Fibroblast of skin of left quadriceps (primary cell): Measurements from ENCODE around the gene ATP5F1D.

Experiments
- DNase-seq, 2 experiments: peaks; one replicate each; pipeline ENCODE4 v3.0.0-alpha.2; 2013; ENCODE audit warnings: low read depth in 2 of 2

Gene ATP5F1D

DNA sequence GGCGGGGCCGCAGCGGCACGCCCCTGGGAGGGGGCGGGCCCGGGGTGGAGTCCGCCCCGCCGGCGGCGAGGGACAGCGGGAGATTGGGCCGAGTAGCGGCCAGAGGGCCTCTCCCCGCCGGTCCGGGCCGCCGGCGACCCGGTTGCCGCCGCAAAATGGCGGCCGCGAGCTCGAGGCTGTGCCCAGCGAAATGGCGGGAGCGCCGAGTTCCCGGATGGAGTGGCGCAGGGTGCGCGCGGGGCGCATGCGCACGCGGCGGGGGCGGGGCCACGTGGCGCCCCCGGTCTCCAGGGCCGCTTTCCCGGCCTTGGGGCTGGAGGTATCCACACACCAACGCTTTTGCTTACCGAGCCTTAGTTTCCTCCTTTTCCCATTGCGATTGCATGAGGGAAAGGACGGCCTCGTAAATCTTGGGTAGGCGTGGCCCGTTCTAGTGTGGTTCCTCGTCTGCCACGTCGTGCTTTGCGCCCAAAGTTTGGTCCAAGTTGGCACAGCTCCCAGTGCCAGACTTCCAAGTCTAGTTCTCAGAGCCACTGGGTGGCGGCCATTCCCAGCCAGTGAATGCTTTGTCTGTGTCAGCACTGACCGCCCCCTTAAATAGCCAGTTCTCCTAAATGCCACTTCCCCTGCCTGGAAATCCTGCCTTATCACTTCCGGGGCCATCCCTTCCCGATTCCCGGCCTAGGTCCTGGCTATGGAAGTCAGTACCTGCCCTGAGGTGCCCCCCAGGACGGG, 28.1 kb downstream of the ATP5F1D start:
- peak; percentile 68 to 71 for DNase-seq

DNA sequence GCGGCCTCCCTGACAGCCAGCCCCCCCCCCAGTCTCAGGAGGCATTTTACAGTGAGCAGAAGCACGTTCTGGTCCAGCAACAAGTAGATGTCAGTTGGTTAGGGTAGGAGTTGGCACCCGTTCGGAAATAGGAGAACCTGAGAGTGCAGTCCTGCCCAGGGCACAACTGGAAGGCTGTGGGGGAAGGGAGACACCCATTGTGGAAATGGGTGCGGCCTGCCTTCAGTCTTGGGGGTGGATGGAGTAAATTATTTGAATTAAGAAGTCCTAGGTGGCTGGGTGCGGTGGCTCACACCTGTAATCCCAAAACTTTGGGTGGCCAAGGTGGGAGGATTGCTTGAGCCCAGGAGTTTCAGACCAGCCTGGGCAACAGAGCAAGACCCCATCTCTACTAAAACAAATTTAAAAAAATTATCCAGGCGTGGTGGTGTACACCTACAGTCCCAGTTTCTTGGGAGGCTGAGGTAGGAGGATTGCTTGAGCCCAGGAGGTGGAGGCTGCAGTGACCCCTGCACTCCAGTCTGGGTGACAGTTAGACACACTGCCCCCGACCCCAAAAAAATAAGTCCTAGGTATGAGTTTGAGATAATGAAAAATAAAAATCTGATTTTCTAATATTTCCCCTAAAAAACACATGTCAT, 28.8 kb downstream of the ATP5F1D start:
- no peak for DNase-seq

DNA sequence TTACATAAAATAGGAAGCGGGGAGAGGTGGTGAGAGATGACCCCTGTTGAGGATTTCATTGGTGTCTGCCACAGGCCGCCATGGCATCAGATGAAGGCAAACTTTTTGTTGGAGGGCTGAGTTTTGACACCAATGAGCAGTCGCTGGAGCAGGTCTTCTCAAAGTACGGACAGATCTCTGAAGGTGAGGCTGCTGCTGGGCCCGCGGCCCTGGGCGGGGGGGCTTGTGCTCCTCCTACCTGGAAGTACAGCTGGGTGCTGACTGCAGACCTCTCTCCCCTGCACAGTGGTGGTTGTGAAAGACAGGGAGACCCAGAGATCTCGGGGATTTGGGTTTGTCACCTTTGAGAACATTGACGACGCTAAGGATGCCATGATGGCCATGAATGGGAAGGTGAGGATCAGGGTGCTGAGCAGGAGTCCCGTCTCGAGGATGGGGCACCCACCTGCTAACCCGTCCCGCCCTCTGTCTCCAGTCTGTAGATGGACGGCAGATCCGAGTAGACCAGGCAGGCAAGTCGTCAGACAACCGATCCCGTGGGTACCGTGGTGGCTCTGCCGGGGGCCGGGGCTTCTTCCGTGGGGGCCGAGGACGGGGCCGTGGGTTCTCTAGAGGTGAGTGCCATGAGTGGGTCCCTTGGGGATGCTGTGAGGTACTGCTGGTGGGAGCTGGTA, 29.4 kb downstream of the ATP5F1D start:
- no peak for DNase-seq

DNA sequence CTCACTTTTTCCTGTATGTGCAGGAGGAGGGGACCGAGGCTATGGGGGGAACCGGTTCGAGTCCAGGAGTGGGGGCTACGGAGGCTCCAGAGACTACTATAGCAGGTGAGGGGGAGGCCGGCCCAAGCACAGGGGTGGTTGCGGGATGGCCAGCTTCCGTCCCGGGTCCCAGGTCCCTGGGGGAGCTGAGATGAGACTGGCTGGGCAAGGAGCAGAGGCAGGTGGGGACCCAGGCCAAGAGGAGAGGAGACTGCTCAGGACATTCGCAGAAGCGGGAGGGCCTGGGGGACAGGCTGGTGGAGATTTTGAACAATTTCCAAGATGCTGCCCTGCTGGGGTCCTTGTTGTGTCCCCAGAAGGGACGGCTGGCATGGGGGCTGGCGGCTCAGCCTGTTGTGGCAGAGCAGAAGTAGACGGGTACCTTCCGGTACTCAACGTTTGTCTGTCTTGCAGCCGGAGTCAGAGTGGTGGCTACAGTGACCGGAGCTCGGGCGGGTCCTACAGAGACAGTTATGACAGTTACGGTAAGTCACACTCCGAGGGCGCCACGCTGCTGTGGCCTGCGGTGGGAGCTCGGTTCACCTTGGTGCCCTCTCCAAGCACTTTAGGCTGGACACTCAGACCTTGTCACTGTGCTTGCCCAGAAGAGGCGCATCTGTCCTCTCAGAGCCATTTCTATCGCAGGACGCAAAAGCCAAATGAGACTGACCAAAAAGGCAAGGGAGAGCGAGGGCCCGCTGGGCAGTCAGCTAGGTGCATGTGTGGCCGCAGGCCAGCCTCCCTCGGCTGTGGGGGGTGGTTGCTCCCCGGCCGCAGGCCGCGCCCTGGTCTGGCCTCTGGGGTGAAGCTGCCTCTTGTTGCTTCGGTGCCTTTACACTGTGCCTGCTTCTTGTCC, 30.2 kb downstream of the ATP5F1D start:
- DNase-seq: no peak

DNA sequence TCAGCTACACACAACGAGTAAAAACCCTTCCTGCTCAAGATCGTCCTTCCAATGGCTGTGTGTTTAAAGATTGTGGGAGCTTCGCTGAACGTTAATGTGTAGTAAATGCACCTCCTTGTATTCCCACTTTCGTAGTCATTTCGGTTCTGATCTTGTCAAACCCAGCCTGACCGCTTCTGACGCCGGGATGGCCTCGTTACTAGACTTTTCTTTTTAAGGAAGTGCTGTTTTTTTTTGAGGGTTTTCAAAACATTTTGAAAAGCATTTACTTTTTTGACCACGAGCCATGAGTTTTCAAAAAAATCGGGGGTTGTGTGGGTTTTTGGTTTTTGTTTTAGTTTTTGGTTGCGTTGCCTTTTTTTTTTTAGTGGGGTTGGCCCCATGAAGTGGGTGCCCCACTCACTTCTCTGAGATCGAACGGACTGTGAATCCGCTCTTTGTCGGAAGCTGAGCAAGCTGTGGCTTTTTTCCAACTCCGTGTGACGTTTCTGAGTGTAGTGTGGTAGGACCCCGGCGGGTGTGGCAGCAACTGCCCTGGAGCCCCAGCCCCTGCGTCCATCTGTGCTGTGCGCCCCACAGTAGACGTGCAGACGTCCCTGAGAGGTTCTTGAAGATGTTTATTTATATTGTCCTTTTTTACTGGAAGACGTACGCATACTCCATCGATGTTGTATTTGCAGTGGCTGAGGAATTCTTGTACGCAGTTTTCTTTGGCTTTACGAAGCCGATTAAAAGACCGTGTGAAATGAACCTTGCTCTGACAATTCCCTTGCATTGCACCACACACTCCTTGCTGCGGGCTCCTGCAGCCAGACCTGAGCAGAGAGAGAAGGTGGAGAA, 31.1 kb downstream of the ATP5F1D start:
- no peak for DNase-seq

DNA sequence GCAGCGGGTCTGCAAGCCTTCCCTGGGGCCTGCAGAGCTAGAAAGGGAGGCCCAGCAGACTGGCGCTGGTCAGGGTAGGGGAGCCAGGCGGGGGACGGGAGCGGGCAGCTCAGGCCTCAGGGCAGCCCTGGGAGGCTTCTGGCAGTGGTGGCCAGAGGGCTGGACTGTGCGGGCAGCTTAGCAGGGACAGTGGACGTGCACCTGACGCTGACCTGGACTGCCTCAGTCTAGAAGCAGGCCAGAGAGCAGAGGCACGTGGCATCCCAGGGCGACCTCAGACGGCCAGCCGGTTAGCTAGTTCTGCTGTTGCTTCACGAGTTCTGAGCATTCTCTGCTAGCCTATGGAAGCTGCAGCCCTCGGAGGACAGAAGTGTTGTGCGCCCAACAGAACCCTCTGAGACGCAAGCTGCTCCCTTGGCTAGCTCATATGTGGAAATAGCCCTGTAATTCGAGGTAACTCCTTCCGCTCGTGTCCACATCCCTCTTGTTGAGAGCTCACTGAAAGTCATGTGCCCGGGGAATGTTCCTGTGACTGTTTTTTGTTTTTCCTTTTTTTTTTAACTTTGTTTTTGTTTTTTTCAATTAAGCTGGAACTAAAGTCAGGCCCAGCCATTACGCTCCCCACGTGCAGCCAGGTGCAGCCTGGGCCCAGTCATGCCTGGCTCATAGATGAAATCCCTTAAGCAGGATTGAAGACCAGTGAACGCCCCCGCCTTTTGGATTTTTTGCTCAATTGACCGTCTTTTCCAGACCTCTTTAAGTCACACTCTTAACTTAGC, 31.9 kb downstream of the ATP5F1D start:
- DNase-seq: no peak

DNA sequence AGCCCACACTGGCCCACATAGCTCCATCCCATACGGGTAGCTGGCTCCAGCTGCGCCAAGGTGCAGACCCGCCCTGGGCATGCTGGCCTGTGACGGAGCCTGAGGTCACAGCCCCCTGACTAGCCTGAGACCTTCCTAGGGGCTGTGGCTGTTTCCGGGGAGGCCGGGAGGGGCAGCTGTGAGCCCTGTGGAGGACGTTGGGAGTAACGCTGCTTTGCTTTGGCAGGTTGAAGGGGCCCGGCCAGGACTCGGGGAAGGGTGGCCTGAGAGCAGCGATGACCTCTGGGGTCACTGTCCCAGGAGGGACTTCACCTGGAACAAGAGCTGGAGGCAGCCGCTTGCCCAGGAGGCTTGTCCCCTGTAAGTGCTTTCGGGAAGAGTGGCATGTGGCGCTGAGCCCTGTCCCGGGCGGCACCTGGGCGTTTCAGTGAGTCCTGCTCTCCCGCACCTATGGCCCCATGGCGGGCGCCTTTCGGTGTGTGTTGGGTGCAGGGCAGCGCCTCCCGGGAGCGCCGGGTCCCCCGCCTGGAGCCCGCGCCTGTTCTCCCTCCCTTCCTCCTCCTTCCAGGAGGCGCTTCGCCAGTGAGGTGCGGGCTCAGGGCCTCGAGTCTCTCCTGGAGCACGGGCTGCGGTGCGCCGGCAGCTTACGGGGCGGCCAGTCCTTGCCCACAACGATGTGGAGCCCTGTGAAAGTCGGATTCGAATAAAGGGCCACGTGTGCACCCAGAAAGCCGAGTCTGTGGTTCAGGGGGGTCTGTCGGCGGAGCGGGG, 32.7 kb downstream of the ATP5F1D start:
- DNase-seq: no peak

DNA sequence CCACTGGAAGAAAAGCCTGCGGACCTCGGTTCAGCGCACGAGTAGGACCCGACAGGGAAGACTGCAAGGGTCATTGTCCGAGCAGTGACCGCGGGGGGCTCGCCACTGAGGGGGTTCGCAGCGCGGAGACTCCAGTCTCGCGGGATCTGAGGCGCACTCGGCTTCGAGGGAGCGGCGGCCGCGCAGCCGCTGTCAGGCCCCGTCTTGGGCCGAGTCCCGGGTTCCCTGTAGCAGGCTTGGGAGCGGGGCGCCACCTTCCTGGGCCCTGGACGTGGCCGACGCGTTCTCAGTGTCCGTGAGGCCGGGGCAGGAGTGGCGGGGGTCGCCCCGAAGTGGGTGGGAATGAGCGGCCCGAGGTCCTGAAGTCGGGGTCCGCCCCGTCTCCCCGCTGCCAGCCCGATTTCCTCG, 33.3 kb downstream of the ATP5F1D start:
- no peak for DNase-seq

DNA sequence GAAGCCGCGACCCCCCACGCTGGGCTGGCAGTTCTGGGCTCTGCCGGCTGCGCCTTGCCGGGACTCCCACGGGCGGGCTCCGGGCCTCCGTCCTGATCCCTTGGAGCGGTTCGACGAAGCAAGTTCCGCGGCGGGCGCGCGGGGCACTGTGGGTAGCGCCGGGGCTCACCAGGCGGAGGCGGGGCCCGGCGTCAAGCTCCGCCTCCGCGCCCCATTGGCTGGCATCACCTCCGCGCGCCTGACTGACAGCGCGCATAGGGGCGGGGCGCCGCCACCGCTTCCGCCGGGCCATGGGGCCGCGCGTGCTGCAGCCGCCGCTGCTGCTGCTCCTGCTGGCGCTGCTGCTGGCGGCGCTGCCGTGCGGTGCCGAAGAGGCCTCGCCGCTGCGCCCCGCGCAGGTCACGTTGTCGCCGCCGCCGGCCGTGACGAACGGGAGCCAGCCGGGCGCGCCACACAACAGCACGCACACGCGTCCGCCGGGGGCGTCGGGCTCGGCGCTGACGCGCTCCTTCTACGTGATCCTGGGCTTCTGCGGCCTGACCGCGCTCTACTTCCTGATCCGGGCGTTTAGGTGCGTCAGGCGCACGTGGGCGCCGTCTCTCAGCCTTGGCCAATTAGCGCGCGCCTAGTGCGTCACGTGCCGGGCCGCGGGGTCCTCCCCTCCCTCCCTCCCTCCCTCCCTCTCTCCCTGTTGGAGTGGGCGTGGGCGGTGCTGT, 33.9 kb downstream of the ATP5F1D start, which contains the start of gene FAM174C:
TSS of gene FAM174C (plus strand) at position 271 of the 716 bp plus-strand sequence. CDS start at position 291, 20 bp downstream.
- peak; percentile 92 to 93 for DNase-seq

DNA sequence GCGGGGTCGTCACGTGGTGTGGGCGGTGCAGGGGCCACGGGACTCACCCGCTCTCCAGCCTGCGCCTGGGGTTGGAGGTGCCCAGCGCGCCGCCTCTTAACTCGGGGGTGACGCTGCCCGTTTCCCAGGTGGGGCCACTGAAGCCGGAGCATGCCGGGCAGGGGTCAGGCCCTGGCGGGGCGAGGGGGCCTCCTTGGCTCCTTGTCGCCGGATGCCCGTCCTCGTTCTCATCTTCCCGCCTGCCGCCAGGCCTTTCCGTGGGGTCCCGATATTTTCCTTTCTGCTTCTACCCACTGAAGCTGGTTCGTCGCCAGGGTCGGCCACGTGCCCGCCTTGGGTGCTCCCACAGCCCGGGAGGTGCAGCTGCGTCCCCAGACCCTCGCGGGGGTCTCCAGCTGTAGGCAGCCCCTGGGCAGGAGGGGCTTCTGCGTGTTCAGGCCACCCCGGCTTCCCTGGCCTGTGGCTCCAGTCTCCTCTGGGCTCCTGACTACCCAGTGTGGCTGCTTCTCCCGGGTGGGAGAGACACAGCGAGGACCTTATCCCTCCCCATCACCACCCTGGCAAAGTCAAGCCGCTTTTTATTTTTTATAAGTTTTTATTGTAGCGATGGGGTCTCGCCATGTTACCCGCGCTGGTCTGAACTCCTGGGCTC, 34.6 kb downstream of the ATP5F1D start:
- DNase-seq: no peak

DNA sequence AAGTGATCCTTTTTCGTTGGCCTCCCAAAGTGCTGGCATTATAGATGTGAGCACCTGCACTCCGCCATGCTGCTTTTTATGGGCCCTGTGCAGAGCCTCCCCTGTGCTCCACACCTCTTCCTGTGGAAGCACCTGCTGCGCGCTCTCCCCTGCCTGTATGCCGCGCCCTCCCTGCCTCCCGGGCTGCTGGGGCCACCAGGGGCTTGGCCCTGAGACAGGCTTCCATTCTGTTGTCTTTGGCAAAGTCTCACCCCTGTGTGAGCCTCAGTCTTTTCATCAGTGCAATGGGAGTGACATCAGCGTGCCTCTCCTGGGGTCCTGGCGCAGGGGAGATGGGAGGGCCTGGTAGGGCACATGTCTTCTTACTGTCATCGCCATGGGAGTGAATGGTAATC, 35.1 kb downstream of the ATP5F1D start:
- no peak for DNase-seq

DNA sequence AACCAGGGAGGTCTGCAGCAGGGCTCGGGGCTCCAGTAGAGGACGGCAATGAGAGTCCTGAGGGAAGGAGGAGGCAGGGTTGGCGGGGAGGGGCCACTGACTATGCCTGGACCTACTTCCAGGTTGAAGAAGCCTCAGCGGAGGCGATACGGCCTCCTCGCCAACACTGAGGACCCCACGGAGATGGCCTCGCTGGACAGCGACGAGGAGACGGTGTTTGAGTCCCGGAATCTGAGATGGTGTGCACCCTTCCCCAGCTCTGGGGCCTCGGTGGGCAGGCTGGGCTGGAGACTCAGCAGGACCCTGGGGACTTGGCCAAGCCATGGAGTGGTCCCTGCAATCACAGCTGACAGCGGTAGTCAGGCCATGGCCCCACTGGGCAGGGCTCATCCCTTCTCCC, 35.5 kb downstream of the ATP5F1D start:
- DNase-seq: no peak

DNA sequence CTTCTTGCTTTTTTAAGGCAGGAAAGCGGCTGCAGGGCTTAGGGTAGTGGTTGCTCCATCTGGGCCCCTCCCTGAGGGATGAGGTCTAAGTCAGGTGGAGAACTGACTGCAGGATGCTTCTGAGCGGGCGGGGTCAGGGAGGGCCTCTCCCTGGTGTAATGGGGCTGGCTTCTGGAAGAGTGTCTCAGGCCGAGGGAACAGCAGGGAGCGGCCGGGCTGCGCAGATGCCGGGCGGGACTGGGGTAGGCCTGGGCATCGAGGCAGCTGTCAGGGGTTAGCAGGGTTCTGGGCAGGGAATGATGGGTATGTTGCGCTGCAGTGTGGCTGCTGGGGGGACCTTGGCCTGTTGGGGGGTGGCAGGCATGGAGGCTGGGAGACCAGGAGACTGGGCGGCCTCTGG, 36.5 kb downstream of the ATP5F1D start:
- DNase-seq: no peak

DNA sequence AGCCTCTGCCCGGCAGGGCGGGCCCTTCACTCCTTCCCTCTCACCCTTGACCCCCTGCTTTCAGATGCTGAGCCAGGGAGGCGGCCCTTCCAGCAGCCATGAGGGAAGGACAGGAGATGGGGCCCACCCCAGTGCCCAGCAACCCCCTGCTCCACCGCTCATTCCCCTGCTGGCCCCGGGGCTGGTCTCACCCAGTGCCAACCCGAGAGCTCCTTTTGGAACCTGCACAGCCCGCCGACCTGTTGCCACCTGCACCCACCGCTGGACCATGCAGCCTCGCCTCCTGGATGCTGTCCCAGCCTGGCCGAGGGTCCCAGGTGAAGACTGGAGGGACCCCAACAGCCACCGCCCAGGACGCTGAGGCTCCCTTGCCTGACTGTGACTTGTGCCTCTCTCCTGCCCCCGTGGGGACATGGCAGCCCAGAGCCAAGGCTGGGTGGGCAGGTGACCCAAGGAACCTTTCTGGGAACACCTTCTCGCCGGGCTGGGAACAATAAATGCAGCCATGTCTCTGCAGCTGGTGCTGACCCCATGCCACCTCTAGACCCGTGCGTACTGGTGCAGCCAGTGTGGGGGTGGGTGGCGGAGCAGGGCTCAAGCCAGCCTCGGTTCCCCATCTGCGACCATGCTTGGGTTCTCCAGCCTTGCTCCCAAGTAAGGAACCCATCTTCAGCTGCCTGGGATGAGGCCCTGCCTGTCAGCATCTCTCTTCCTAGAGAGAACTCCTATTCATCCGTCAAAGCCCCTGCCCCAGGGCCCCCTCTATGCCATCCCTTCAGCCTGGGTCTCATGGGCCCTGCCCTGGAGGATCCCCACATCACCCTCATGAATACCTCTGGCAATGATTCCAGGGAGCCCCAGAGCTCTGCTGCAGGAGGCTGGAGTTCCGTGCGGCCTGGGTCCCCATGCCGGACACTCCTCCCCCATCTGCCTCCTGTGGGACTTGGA, 37.4 kb downstream of the ATP5F1D start:
- DNase-seq: no peak

DNA sequence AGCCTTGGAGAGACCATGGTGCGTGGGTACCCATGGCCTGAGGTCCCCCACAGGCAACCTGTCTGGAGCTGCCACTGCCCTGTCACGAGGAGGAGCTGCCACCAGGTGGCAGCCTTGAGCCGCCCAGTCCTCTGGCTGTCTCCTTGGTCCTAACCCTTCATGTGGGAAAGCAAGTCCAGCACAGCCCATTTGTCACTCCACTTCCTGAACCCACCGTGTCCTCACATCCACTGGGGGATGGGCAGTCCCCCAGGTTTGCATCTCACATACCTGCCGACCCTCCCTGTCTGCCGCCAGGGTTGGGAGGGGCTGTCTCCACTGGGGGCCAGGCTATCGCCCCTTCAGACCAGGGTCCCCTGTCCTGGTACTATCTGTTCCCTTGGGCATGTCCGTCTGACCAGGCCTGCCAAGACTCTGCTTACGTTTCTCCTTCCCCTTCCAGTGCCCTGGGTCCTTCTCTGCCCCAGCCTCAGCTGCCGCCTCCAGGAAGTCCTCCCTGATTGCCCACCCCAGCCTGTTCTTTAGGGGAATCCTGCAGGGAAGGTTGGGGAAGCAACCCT, 38.3 kb downstream of the ATP5F1D start:
- DNase-seq: peak; percentile 44 to 53

DNA sequence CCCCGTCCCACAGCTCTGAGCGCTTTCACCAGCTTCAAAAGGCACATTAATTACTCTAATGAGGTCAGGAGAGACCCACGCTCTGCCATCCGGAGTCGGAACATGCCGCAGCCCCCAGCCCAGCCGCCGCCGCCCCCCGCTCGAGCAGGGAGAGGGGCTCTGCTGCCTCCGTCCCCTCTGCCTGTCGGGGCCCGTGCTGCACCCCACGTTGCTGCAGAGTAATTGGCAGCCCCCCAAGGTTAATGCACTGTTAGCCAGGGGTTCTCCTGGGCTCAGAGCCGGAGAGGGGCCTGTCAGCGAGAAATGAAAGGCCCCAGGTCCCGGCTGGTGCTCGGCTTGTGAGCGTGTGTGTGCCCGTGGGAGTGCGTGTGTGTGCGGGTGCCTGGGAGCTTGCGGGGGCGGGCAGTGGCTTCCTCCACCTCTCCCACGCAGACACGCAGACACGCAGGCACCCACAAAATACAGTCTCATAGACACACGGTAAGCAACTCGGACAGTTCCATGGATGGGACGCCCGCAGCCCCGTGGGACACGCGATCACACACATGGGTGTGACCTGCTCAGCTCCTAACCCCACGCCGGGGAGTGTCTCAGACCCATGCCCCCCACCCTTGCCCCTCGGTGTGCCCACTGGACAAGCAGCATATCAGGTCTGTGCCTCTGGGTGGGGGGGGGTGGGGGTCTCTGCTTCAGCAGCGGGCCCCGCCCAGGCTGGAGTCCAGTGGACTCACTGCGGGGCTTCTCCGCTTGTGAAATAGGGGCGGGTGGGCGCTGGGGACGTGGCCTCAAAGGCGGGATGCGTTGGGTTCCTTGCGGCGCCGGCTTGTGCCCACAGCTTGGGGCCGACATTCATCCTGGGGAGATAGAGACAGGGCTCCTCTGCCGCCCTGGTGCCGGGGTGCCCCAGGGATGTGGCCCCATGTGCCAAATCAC, 39.4 kb downstream of the ATP5F1D start:
- DNase-seq: no peak
